WTC11 (cell line): ENCODE results near the gene FHOD3. TPM values are rescaled to one million over a fixed set of nuclear protein-coding genes. Genes with fewer than 3 reads are reported as not detected.

ENCODE experiments used
- ATAC-seq: fragments of 200-7000 bp; cut with Tn5 transposase; 2 replicates; pipeline ENCODE4 v1.10.0; 2021; ENCODE audit warnings: mild to moderate bottlenecking, moderate library complexity
- CTCF ChIA-PET: fragments of 300-600 bp; sonication (Branson Sonifier 250); formaldehyde crosslinking; loops from one replicate; lab custom pipeline; 2021; ENCODE audit warnings: antibody characterized with exemption; lab: Charles Lee
- POLR2A ChIA-PET: fragments of 350-600 bp; sonication (Branson Sonifier 250); formaldehyde crosslinking; loops from one replicate; lab custom pipeline; 2021; ENCODE audit warnings: antibody characterized with exemption; lab: Charles Lee
- DNase-seq: peaks from one replicate; pipeline ENCODE4 v3.0.0; 2021; ENCODE audit warnings: low spot score
- H3K27ac Mint-ChIP-seq: 2 replicates; pipeline ENCODE4 v1.8.0; 2021; ENCODE audit warnings: mixed read lengths
- H3K27me3 Mint-ChIP-seq: 2 replicates; pipeline ENCODE4 v1.8.0; 2021; ENCODE audit warnings: low read depth, mild to moderate bottlenecking, moderate library complexity, mixed read lengths
- H3K36me3 Mint-ChIP-seq: 2 replicates; pipeline ENCODE4 v1.8.0; 2021; ENCODE audit warnings: mixed read lengths
- H3K4me1 Mint-ChIP-seq: 2 replicates; pipeline ENCODE4 v1.8.0; 2022; ENCODE audit warnings: mixed read lengths
- H3K4me3 Mint-ChIP-seq: 2 replicates; pipeline ENCODE4 v1.8.0; 2021; ENCODE audit warnings: mild to moderate bottlenecking, moderate library complexity, mixed read lengths
- H3K9me3 Mint-ChIP-seq: 2 replicates; pipeline ENCODE4 v1.8.0; 2021; ENCODE audit warnings: mixed read lengths
- E2F1 ChIP-seq: sonication (generic); formaldehyde crosslinking; IDR thresholded peaks from 2 replicates; pipeline ENCODE4 v1.8.0; 2022; ENCODE audit warnings: mild to moderate bottlenecking, missing genetic modification reagents
- EMX1 ChIP-seq: fragments of 250-450 bp; sonication (Bioruptor Pico); IDR thresholded peaks from 2 replicates; pipeline ENCODE4 v1.8.0; 2021; ENCODE audit warnings: mild to moderate bottlenecking
- JAZF1 ChIP-seq: fragments of 250-450 bp; sonication (Bioruptor Pico); IDR thresholded peaks from 2 replicates; pipeline ENCODE4 v1.9.0; 2021; ENCODE audit warnings: moderate library complexity, mild to moderate bottlenecking, inconsistent platforms
- MAX ChIP-seq: sonication (generic); formaldehyde crosslinking; IDR thresholded peaks from 2 replicates; pipeline ENCODE4 v1.8.0; 2022; ENCODE audit warnings: mild to moderate bottlenecking, missing genetic modification reagents
- MXD4 ChIP-seq: fragments of 250-450 bp; sonication (Bioruptor Pico); IDR thresholded peaks from 2 replicates; pipeline ENCODE4 v1.8.0; 2021; ENCODE audit warnings: mild to moderate bottlenecking, moderate library complexity, borderline replicate concordance
- PRDM15 ChIP-seq: sonication (generic); formaldehyde crosslinking; IDR thresholded peaks from 2 replicates; pipeline ENCODE4 v1.8.0; 2022; ENCODE audit warnings: missing genetic modification reagents
- ZNF281 ChIP-seq: sonication (generic); formaldehyde crosslinking; IDR thresholded peaks from 2 replicates; pipeline ENCODE4 v1.8.0; 2023; ENCODE audit warnings: mild to moderate bottlenecking, missing genetic modification reagents
- ZNF423 ChIP-seq: fragments of 250-450 bp; sonication (Bioruptor Pico); IDR thresholded peaks from 2 replicates; pipeline ENCODE4 v2.1.2; 2022; ENCODE audit warnings: mild to moderate bottlenecking, moderate library complexity
- ZNF532 ChIP-seq: fragments of 250-450 bp; sonication (Bioruptor Pico); IDR thresholded peaks from 2 replicates; pipeline ENCODE4 v1.9.0; 2021; ENCODE audit warnings: mild to moderate bottlenecking, borderline replicate concordance
- total RNA-seq: library from RNA; stranded (reverse); gene quantifications from 3 replicates; pipeline ENCODE4 v1.2.3, GENCODE V29; 2021

Gene FHOD3
- total RNA-seq, 1 experiment from 2014 or later = 3.8 TPM

GRCh38 chr18:36350251-36350651, 52.7 kb downstream of the FHOD3 start:
- peak; percentile 17 for ATAC-seq
- Mint-ChIP-seq H3K4me3 (no peak overlapping the region), H3K4me1 (peaks cover 26% of the 10 kb centered on the region), H3K27ac (no peak overlapping the region), H3K9me3 (no peaks in the 10 kb centered on the region), H3K36me3 (no peaks in the 10 kb centered on the region), H3K27me3 (no peaks in the 10 kb centered on the region; the same call in 1 of the 2 replicates)
- no peak for DNase-seq
- TF ChIP-seq MAX (CRISPR knock-in tag) (no peak), E2F1 (CRISPR knock-in tag) (no peak), EMX1 (CRISPR knock-in tag) (no peak), PRDM15 (no peak), JAZF1 (CRISPR knock-in tag) (no peak)
- ChIA-PET CTCF (no interaction called here), POLR2A (no interaction called here)

GRCh38 chr18:36350839-36351469, 53.4 kb downstream of the FHOD3 start:
- Mint-ChIP-seq H3K36me3 (no peaks in the 10 kb centered on the region), H3K4me1 (peaks cover 26% of the 10 kb centered on the region), H3K4me3 (peak overlapping the region; percentile 9; the same call in 1 of the 2 replicates), H3K27ac (no peak overlapping the region), H3K27me3 (no peaks in the 10 kb centered on the region; the same call in 1 of the 2 replicates), H3K9me3 (no peaks in the 10 kb centered on the region)
- no peak for TF ChIP-seq ZNF281 (CRISPR knock-in tag)
- TF ChIP-seq ZNF532 (CRISPR knock-in tag) = no peak
- peak; percentile 63; the same call in 1 of the 2 replicates for TF ChIP-seq ZNF423 (CRISPR knock-in tag)
- no peak for TF ChIP-seq MXD4
- TF ChIP-seq MAX (CRISPR knock-in tag) = no peak
- POLR2A ChIA-PET = no interaction called here
- no peak for DNase-seq
- CTCF ChIA-PET = no interaction called here
- peak; percentile 87 for ATAC-seq
